GM12892 (cell line): ENCODE data around the gene CATSPERE.

Experiments used
- POLR2A ChIP-seq: IDR thresholded peaks from 2 replicates; pipeline ENCODE4 v1.6.1; 2011; ENCODE audit warnings: low read depth, low read length, control low read depth
- POLR2AphosphoS5 ChIP-seq: IDR thresholded peaks from 2 replicates; pipeline ENCODE4 v1.6.1; 2011; ENCODE audit warnings: low read depth, low read length, control low read depth

GRCh38 chr1:244660595-244660994 lies 199.5 kb downstream of the CATSPERE start:
- TF ChIP-seq POLR2AphosphoS5 (no peak), POLR2A (no peak)
